ENCODE results near the gene ITCH. TPM values are rescaled to one million over a fixed set of nuclear protein-coding genes. Genes with fewer than 3 reads are reported as not detected.
A peak's percentile ranks its signal among the peaks of the same experiment; 100 is the strongest.
"Not testable (repeated sequence)": the region's sequence is repeated elsewhere in the genome, so short reads cannot be mapped to it uniquely, and the experiment has no call there.

The ITCH gene
- total RNA-seq, 2 experiments from 2014 or later, result 26.1 to 36.8 TPM

DNA sequence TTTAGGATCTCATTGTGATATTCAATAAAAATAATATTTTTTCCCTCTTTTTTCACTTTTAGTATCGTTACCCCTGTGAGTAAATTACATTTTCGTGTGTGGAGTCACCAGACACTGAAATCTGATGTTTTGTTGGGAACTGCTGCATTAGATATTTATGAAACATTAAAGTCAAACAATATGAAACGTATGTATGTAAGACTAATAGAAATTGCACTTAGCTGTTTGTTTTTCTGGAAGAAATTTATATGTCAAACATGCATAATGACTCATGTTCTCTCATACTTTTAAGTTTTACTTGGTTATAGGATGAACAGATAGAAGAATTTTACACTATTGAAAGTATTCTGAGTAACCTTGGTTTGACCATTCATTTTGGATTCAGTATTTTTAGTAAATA is 49.4 kb downstream of the ITCH start:
- Histone ChIP-seq H3K4me3 (ENCODE audit: low read depth, low read length, poor library complexity, severe bottlenecking) (no peak overlapping the region), H3K79me2 (ENCODE audit: insufficient read depth, low read depth, low read length) (no peaks in the 10 kb centered on the region), H4K20me1 (ENCODE audit: insufficient read depth, low read length) (peaks cover 8% of the 10 kb centered on the region; the same call in 1 of the 2 replicates), H2AFZ (ENCODE audit: low read length) (no peak overlapping the region), H3K4me2 (ENCODE audit: low read length) (no peak overlapping the region), H3K27ac (ENCODE audit: low read depth, low read length, poor library complexity, severe bottlenecking) (no peak overlapping the region), H3K9me3 (ENCODE audit: low read length) (no peaks in the 10 kb centered on the region), H3K4me1 (ENCODE audit: insufficient read depth, low read length, poor library complexity, severe bottlenecking) (peaks cover 31% of the 10 kb centered on the region), H3K9me2 (ENCODE audit: insufficient read depth, low read length) (no peaks in the 10 kb centered on the region), H3K36me3 (ENCODE audit: insufficient read depth, low read length) (peaks cover 79% of the 10 kb centered on the region)
- no peak for DNase-seq (ENCODE audit: low spot score)
- TF ChIP-seq, protein P1, sequence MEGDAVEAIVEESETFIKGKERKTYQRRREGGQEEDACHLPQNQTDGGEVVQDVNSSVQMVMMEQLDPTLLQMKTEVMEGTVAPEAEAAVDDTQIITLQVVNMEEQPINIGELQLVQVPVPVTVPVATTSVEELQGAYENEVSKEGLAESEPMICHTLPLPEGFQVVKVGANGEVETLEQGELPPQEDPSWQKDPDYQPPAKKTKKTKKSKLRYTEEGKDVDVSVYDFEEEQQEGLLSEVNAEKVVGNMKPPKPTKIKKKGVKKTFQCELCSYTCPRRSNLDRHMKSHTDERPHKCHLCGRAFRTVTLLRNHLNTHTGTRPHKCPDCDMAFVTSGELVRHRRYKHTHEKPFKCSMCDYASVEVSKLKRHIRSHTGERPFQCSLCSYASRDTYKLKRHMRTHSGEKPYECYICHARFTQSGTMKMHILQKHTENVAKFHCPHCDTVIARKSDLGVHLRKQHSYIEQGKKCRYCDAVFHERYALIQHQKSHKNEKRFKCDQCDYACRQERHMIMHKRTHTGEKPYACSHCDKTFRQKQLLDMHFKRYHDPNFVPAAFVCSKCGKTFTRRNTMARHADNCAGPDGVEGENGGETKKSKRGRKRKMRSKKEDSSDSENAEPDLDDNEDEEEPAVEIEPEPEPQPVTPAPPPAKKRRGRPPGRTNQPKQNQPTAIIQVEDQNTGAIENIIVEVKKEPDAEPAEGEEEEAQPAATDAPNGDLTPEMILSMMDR (conservative IDR thresholded peaks at IDR 0.05; ENCODE audit: low read length), result no peak
- TF ChIP-seq EZH2phosphoT487 (IDR thresholded peaks at IDR 0.05; ENCODE audit: borderline replicate concordance, low read depth, low read length), result no peak
- CTCF ChIA-PET (ENCODE audit: unreplicated experiment), result no interaction called here
- POLR2A ChIA-PET, result interaction anchor here (0.7 kb wide), 1 partner anchor 1717 kb away, joined by 5 read pairs; no protein-coding TSS in a partner anchor
- intact Hi-C loops (cut with micrococcal nuclease; ENCODE audit: unreplicated experiment), result no loop called here
- no TSS peak for BruUV-seq (replicated peaks)

DNA sequence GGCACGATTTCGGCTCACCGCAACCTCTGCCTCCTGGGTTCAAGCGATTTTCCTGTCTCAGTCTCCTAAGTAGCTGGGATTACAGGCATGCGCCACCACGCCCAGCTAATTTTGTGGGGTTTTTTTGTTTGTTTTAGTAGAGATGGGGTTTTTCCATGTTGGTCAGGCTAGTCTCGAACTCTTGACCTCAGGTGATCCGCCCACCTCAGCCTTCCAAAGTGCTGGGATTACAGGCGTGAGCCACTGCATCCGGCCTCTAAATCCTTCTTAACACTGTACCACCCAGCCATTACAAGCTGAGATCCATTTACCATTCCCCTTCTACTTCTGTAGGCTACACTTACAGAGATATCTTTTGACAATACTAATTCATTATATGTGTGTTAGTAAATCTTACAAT is 51.5 kb downstream of the ITCH start:
- Histone ChIP-seq H3K36me3 (ENCODE audit: insufficient read depth, low read length) (peaks cover 84% of the 10 kb centered on the region), H3K4me1 (ENCODE audit: insufficient read depth, low read length, poor library complexity, severe bottlenecking) (peaks cover 31% of the 10 kb centered on the region), H3K27ac (ENCODE audit: low read depth, low read length, poor library complexity, severe bottlenecking) (peak overlapping the region; percentile 78), H3K4me2 (ENCODE audit: low read length) (peak overlapping the region; percentile 59)
- H2AFZ ChIP-seq (ENCODE audit: low read length); H3K9me2 ChIP-seq (ENCODE audit: insufficient read depth, low read length); H4K20me1 ChIP-seq (ENCODE audit: insufficient read depth, low read length); CTCF ChIA-PET (ENCODE audit: unreplicated experiment); BruUV-seq (replicated peaks); intact Hi-C loops (cut with micrococcal nuclease; ENCODE audit: unreplicated experiment); DNase-seq (ENCODE audit: low spot score); H3K9me3 ChIP-seq (ENCODE audit: low read length); H3K4me3 ChIP-seq (ENCODE audit: low read depth, low read length, poor library complexity, severe bottlenecking); H3K79me2 ChIP-seq (ENCODE audit: insufficient read depth, low read depth, low read length): not testable (repeated sequence)
- POLR2A ChIA-PET, result interaction anchor here (1.4 kb wide), 1 partner anchor 11 kb away, joined by 4 read pairs; no protein-coding TSS in a partner anchor

DNA sequence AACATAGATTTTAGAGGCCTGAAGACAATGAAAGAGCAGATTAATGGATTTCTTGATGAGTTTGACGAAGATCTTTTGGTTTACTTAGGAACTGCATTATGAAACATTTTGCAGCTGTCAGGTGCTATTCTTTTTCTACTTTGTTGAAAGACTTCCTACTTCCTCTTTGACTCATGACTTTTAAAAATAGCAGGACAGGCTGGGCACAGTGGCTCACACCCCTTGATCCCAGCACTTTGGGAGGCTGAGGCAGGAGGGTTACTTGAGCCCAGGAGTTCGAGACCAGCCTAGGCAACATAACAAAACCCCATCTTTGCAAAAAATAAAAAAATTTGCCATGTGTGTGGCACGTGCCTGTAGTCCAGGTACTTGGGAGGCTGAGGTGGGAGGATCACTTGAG is 52.0 kb downstream of the ITCH start:
- TF ChIP-seq, protein P1 (conservative IDR thresholded peaks at IDR 0.05; ENCODE audit: low read length), result no peak
- no peak for TF ChIP-seq EZH2phosphoT487 (IDR thresholded peaks at IDR 0.05; ENCODE audit: borderline replicate concordance, low read depth, low read length)
- intact Hi-C loops (cut with micrococcal nuclease; ENCODE audit: unreplicated experiment), result loop anchor here (1.0 kb wide), 1 partner anchor 10 kb away; no protein-coding TSS in a partner anchor
- H3K4me3 ChIP-seq (ENCODE audit: low read depth, low read length, poor library complexity, severe bottlenecking), result peak overlapping the region; percentile 8
- H3K27ac ChIP-seq (ENCODE audit: low read depth, low read length, poor library complexity, severe bottlenecking), result peak overlapping the region; percentile 78
- DNase-seq (ENCODE audit: low spot score), result peak; percentile 79
- BruUV-seq (replicated peaks), result no TSS peak
- no peak overlapping the region for H2AFZ ChIP-seq (ENCODE audit: low read length)
- H3K36me3 ChIP-seq (ENCODE audit: insufficient read depth, low read length), result peaks cover 84% of the 10 kb centered on the region
- H3K9me3 ChIP-seq (ENCODE audit: low read length), result no peaks in the 10 kb centered on the region
- no peaks in the 10 kb centered on the region for H3K9me2 ChIP-seq (ENCODE audit: insufficient read depth, low read length)
- POLR2A ChIA-PET, result interaction anchor here (0.6 to 1.4 kb wide), 2 partner anchors 11 to 30 kb away, joined by 3 to 4 read pairs; no protein-coding TSS in a partner anchor
- no peaks in the 10 kb centered on the region for H4K20me1 ChIP-seq (ENCODE audit: insufficient read depth, low read length)
- peaks cover 31% of the 10 kb centered on the region for H3K4me1 ChIP-seq (ENCODE audit: insufficient read depth, low read length, poor library complexity, severe bottlenecking)
- peak overlapping the region; percentile 59 for H3K4me2 ChIP-seq (ENCODE audit: low read length)
- CTCF ChIA-PET (ENCODE audit: unreplicated experiment), result no interaction called here
- no peaks in the 10 kb centered on the region for H3K79me2 ChIP-seq (ENCODE audit: insufficient read depth, low read depth, low read length)
